Liver (tissue), 9 donors: ENCODE data around the gene TUBGCP5. TPM values are rescaled to one million over a fixed set of nuclear protein-coding genes. Genes with fewer than 3 reads are reported as not detected.

Source experiments
- DNase-seq: peaks from one replicate; pipeline ENCODE4 v3.0.0-alpha.2; 2017; ENCODE audit warnings: low spot score
- H3K27ac ChIP-seq, 2 donors: one replicate each; pipeline ENCODE4 v1.7.0; 2013; ENCODE audit warnings: inconsistent platforms in 2 of 2, low read length in 2 of 2, control low read depth in 1 of 2, low read depth in 1 of 2, mild to moderate bottlenecking in 1 of 2
- H3K27me3 ChIP-seq, 4 donors: one replicate each; pipeline versions ENCODE4 v1.6.1 to v1.7.0; 2013; ENCODE audit warnings: low read length in 3 of 4, inconsistent platforms in 1 of 4, mild to moderate bottlenecking in 1 of 4, moderate library complexity in 1 of 4; ENCODE audit not compliant: control insufficient read depth in 4 of 4, insufficient read depth in 4 of 4
- H3K36me3 ChIP-seq, 4 donors: one replicate each; pipeline versions ENCODE4 v1.6.1 to v1.7.0; 2013; ENCODE audit warnings: low read length in 3 of 4, mild to moderate bottlenecking in 3 of 4, low read depth in 1 of 4, moderate library complexity in 1 of 4; ENCODE audit not compliant: control insufficient read depth in 4 of 4, insufficient read depth in 3 of 4
- H3K4me1 ChIP-seq, 4 donors: one replicate each; pipeline versions ENCODE4 v1.6.1 to v1.7.0; 2013; ENCODE audit warnings: low read length in 3 of 4, mild to moderate bottlenecking in 3 of 4, moderate library complexity in 1 of 4; ENCODE audit not compliant: control insufficient read depth in 4 of 4, insufficient read depth in 4 of 4
- H3K4me3 ChIP-seq, 3 donors: one replicate each; pipeline versions ENCODE4 v1.6.1 to v1.7.0; 2013; ENCODE audit warnings: low read length in 3 of 3, control low read depth in 1 of 3, low read depth in 1 of 3, mild to moderate bottlenecking in 1 of 3
- H3K9ac ChIP-seq, 2 donors: one replicate each; pipeline ENCODE4 v1.7.0; 2013; ENCODE audit warnings: low read length in 2 of 2, mild to moderate bottlenecking in 2 of 2, moderate library complexity in 2 of 2, control low read depth in 1 of 2, low read depth in 1 of 2
- H3K9me3 ChIP-seq, 4 donors: one replicate each; pipeline versions ENCODE4 v1.6.1 to v1.7.0; 2013; ENCODE audit warnings: low read length in 3 of 4; ENCODE audit not compliant: control insufficient read depth in 4 of 4
- ATF3 ChIP-seq: IDR thresholded peaks from 2 replicates; pipeline ENCODE4 v1.6.1; 2016; ENCODE audit warnings: antibody characterized with exemption
- CTCF ChIP-seq: fragments of 150-350 bp; IDR thresholded peaks from 2 replicates; pipeline ENCODE4 v1.5.1; 2017; ENCODE audit warnings: improper control_type of control experiment, low read depth, low read length; ENCODE audit not compliant: missing input control
- EGR1 ChIP-seq, 2 donors: IDR thresholded peaks; 2 replicates each; pipeline ENCODE4 v1.6.1; 2016 to 2018; ENCODE audit warnings: antibody characterized with exemption in 2 of 2, low read depth in 2 of 2
- FOXA2 ChIP-seq: IDR thresholded peaks from 2 replicates; pipeline ENCODE4 v1.6.1; 2016; ENCODE audit warnings: antibody characterized with exemption
- GABPA ChIP-seq, 2 donors: IDR thresholded peaks in 1 of 2; conservative IDR thresholded peaks in 1 of 2; 2 replicates each; pipeline ENCODE4 v1.6.1; 2016; ENCODE audit warnings: antibody characterized with exemption in 2 of 2, mild to moderate bottlenecking in 1 of 2, moderate library complexity in 1 of 2
- HNF4G ChIP-seq: IDR thresholded peaks from 2 replicates; pipeline ENCODE4 v1.6.1; 2016; ENCODE audit warnings: antibody characterized with exemption
- MAX ChIP-seq: IDR thresholded peaks from 2 replicates; pipeline ENCODE4 v1.6.1; 2016; ENCODE audit warnings: antibody characterized with exemption
- NR2F2 ChIP-seq: IDR thresholded peaks from 2 replicates; pipeline ENCODE4 v1.6.1; 2016; ENCODE audit warnings: antibody characterized with exemption
- RAD21 ChIP-seq, 2 donors: IDR thresholded peaks; 2 replicates each; pipeline ENCODE4 v1.6.1; 2016; ENCODE audit warnings: antibody characterized with exemption in 2 of 2, mild to moderate bottlenecking in 2 of 2
- REST ChIP-seq: IDR thresholded peaks from 2 replicates; pipeline ENCODE4 v1.6.1; 2016; ENCODE audit warnings: antibody characterized with exemption, mild to moderate bottlenecking
- SP1 ChIP-seq: IDR thresholded peaks from 2 replicates; pipeline ENCODE4 v1.6.1; 2018; ENCODE audit warnings: antibody characterized with exemption, mild to moderate bottlenecking
- YY1 ChIP-seq: IDR thresholded peaks from 2 replicates; pipeline ENCODE4 v1.6.1; 2016; ENCODE audit warnings: antibody characterized with exemption, mild to moderate bottlenecking
- WGBS: extraction: QIAGEN DNeasy Blood & Tissue Kit; methylation state at CpG from one replicate; pipeline ENCODE4 v1.1.7; 2013; 5-methylcytosine and 5-hydroxymethylcytosine counted together
- polyA plus RNA-seq, 2 donors: library from polyadenylated mRNA; stranded (reverse) in 1 of 2; unstranded in 1 of 2; fragments of 200-250 nt in 1 of 2; fragments of >200 nt in 1 of 2; fragmentation: Nextera tagmentation in 1 of 2; extraction: Ambion mirVana in 1 of 2; gene quantifications; one replicate each; pipeline versions ENCODE4 v1.2.1 to v1.2.3, GENCODE V29; 2013 to 2015
- total RNA-seq, 2 donors: library from RNA; depleted of rRNA; stranded (reverse); fragments of >200 nt; gene quantifications; one replicate each; pipeline ENCODE4 v1.2.3, GENCODE V29; 2014
- donor health status: healthy.
- donor health status: healthy.
- donor health status: healthy.
- donor health status: healthy.
- donor health status: healthy.

TUBGCP5 gene
- total and polyA plus RNA-seq, 4 donors: 5.5 to 17.3 (median 7.4) TPM

GRCh38 chr15:22951031-22951380, 88.4 kb downstream of the TUBGCP5 start (continued):
- TF ChIP-seq CTCF (no peak), EGR1 (IDR thresholded peaks at IDR 0.05; ENCODE audit: low read depth in 2 of 2) (no peak)

GRCh38 chr15:22950256-22950990, 88.9 kb downstream of the TUBGCP5 start:
- DNase-seq: no peak
- H3K9me3 ChIP-seq: no peaks in the 10 kb centered on the region
- H3K9ac ChIP-seq: no peak overlapping the region
- peaks cover 0 to 11% (median 4%) of the 10 kb centered on the region in 4 donors for H3K4me1 ChIP-seq
- peak overlapping the region; percentile 62 to 68 for H3K27ac ChIP-seq
- H3K27me3 ChIP-seq: no peaks in the 10 kb centered on the region
- H3K36me3 ChIP-seq: peaks cover 0 to 5% (median 0%) of the 10 kb centered on the region in 4 donors
- WGBS: 76% methylated on average over 25 of the region's 25 CpGs
- no peak overlapping the region for H3K4me3 ChIP-seq
- no peak for TF ChIP-seq ATF3
- no peak for TF ChIP-seq SP1
- no peak for TF ChIP-seq EGR1 (IDR thresholded peaks at IDR 0.05; ENCODE audit: low read depth in 2 of 2)
- peak in 1 of 2 donors; percentile 5 for TF ChIP-seq RAD21 (IDR thresholded peaks at IDR 0.05)
- TF ChIP-seq MAX: no peak
- TF ChIP-seq REST: no peak
- TF ChIP-seq YY1: no peak
- no peak for TF ChIP-seq GABPA (IDR thresholded peaks at IDR 0.05 in 1 of 2, conservative IDR thresholded peaks at IDR 0.05 in 1 of 2)
- TF ChIP-seq FOXA2: no peak
- TF ChIP-seq NR2F2: peak; percentile 59
- no peak for TF ChIP-seq HNF4G

Other genes starting within 250 kb of the TUBGCP5 start
- gene NIPA2, start 200.9 kb downstream of the TUBGCP5 start, total RNA-seq: 10 to 100 TPM; 26.7 to 31.6 TPM
- 10 to 100 TPM; 11.7 to 15.2 TPM for gene NIPA2, start 200.9 kb downstream of the TUBGCP5 start, polyA plus RNA-seq
- 10 to 100 TPM; 47.3 to 48.3 TPM for gene CYFIP1, start 59.2 kb downstream of the TUBGCP5 start, total RNA-seq
- 10 to 100 TPM; 13.5 to 29.3 TPM for gene CYFIP1, start 59.2 kb downstream of the TUBGCP5 start, polyA plus RNA-seq
- gene GOLGA6L1, start 97.3 kb upstream of the TUBGCP5 start, total RNA-seq: not detected
- gene GOLGA6L1, start 97.3 kb upstream of the TUBGCP5 start, polyA plus RNA-seq: not detected